GM12875 (cell line): ENCODE results near the gene SEC16A.

Experiments used
- H3K4me3 ChIP-seq: one replicate; pipeline ENCODE4 v1.5.1; 2011; ENCODE audit warnings: low read depth, low read length, control low read depth
- CTCF ChIP-seq: IDR thresholded peaks from 2 replicates; pipeline ENCODE4 v1.5.1; 2011; ENCODE audit warnings: low read depth, mild to moderate bottlenecking, control low read depth, inconsistent platforms, low read length, moderate library complexity, borderline replicate concordance; ENCODE audit not compliant: insufficient read depth

The SEC16A gene

DNA sequence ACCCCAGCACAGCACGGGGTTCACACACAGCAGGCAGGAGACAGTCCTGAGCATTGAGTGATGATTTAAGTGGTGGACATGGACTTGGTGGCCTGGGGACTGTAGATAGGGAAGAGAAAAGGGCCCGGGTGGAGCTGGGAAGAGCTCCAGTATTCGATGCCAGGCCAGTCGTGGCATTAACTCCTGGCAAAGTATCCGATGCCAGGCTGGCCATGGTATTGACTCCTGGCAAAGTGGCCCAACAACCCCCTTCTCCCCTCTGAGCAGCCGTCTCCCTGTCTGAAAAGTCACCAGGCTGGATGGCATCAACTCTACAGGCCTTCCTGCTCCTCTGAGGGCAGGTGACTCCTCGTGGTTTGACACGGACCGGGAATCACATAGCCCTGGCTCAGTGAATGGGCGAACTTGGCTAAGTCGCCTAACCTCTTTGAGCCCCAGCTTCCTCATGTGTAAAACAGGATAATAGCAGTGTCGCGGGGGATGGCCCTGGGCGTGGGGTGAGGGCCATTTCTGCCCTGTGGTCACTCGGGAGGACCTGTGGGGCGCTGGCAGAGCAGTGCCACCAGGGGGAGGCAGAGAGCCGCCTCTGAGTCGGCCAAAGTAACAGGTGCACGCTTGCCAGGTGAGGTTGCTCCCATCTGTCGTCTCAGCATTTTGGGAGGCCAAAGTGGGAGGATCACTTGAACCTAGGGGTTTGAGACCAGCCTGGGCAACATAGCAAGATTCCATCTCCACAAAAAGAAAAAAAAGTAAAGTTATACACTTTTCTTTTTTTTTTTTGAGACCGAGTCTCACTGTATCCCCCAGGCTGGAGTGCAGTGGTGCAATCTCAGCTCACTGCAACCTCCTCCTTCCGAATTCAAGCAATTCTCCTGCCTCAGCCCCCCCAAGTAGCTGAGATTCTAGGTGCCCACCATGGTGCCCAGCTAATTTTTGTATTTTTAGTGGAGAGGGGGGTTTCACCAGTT, 5.7 kb upstream of the SEC16A start:
- no peak overlapping the region for H3K4me3 ChIP-seq
- peak; percentile 96 for TF ChIP-seq CTCF

- TF ChIP-seq CTCF: no peak
- no peak overlapping the region for H3K4me3 ChIP-seq
Observed at GRCh38 chr9:136487672-136488071, 4.8 kb upstream of the SEC16A start.

- no peak for TF ChIP-seq CTCF
- no peak overlapping the region for H3K4me3 ChIP-seq
Observed at GRCh38 chr9:136486823-136487620, 4.2 kb upstream of the SEC16A start.

- no peak for TF ChIP-seq CTCF
Observed at GRCh38 chr9:136486131-136486530, 3.3 kb upstream of the SEC16A start.

GRCh38 chr9:136485049-136486045, 2.5 kb upstream of the SEC16A start:
- TF ChIP-seq CTCF: peak; percentile 87
- H3K4me3 ChIP-seq: no peak overlapping the region

More at GRCh38 chr9:136486131-136486530, 3.3 kb upstream of the SEC16A start:
- H3K4me3 ChIP-seq: no peak overlapping the region
